ENCODE results near the gene LCP1.

Gene LCP1

GRCh38 chr13:46158222-46158621, 23.8 kb downstream of the LCP1 start:
- no peak for DNase-seq

- no peak for DNase-seq
Measured at GRCh38 chr13:46154136-46154801, 27.7 kb downstream of the LCP1 start.

- no peak for DNase-seq
Measured at GRCh38 chr13:46152627-46153328, 29.2 kb downstream of the LCP1 start.

GRCh38 chr13:46150134-46150693, 31.8 kb downstream of the LCP1 start:
- DNase-seq, result no peak

GRCh38 chr13:46149272-46150133, 32.5 kb downstream of the LCP1 start:
- no peak for DNase-seq

- no peak for DNase-seq
Measured at GRCh38 chr13:46146898-46147297, 35.1 kb downstream of the LCP1 start.

GRCh38 chr13:46145950-46146349, 36.0 kb downstream of the LCP1 start:
- no peak for DNase-seq

GRCh38 chr13:46145135-46145534, 36.8 kb downstream of the LCP1 start:
- DNase-seq, result no peak

GRCh38 chr13:46143184-46143701, 38.7 kb downstream of the LCP1 start:
- no peak for DNase-seq

- no peak for DNase-seq
Measured at GRCh38 chr13:46142776-46143175, 39.2 kb downstream of the LCP1 start.

- DNase-seq, result no peak
Measured at GRCh38 chr13:46140044-46140443, 41.9 kb downstream of the LCP1 start.

- no peak for DNase-seq
Measured at GRCh38 chr13:46137627-46138317, 44.2 kb downstream of the LCP1 start.

- DNase-seq, result no peak
Measured at GRCh38 chr13:46136688-46137087, 45.3 kb downstream of the LCP1 start.

GRCh38 chr13:46134961-46135522, 46.9 kb downstream of the LCP1 start:
- no peak for DNase-seq

- no peak for DNase-seq
Measured at GRCh38 chr13:46134494-46134893, 47.5 kb downstream of the LCP1 start.

GRCh38 chr13:46132109-46132508, 49.9 kb downstream of the LCP1 start:
- DNase-seq, result no peak

- no peak for DNase-seq
Measured at GRCh38 chr13:46131705-46132104, 50.3 kb downstream of the LCP1 start.

GRCh38 chr13:46129955-46130618, 51.9 kb downstream of the LCP1 start:
- DNase-seq, result no peak

- DNase-seq, result no peak
Measured at GRCh38 chr13:46129124-46129523, 52.9 kb downstream of the LCP1 start.

GRCh38 chr13:46127358-46128023, 54.5 kb downstream of the LCP1 start:
- no peak for DNase-seq

Measured in AML-193 (cell line).